Right atrium auricular region (tissue), 2 donors: Measurements from ENCODE around the gene ZNF827. TPM values are rescaled to one million over a fixed set of nuclear protein-coding genes. Genes with fewer than 3 reads are reported as not detected.

Experiments
- DNase-seq: peaks from one replicate; pipeline ENCODE4 v3.0.0-alpha.2; 2019; ENCODE audit warnings: low spot score
- H3K27ac ChIP-seq, 2 donors: fragments of 200-600 bp; sonication (generic); 1 replicate in 1 of 2; 2 replicates in 1 of 2; pipeline ENCODE4 v1.5.1; 2016 to 2019
- H3K27me3 ChIP-seq, 2 donors: fragments of 200-600 bp; sonication (generic); one replicate each; pipeline versions ENCODE4 v1.5.1 to v1.6.0; 2017 to 2019
- H3K36me3 ChIP-seq: fragments of 200-600 bp; sonication (generic); one replicate; pipeline ENCODE4 v1.5.1; 2016
- H3K4me1 ChIP-seq, 2 donors: fragments of 200-600 bp; sonication (generic); one replicate each; pipeline versions ENCODE4 v1.5.1 to v1.6.0; 2017 to 2019
- H3K4me3 ChIP-seq, 2 donors: fragments of 200-600 bp; sonication (generic); 1 replicate in 1 of 2; 2 replicates in 1 of 2; pipeline ENCODE4 v1.5.1; 2017 to 2019; ENCODE audit warnings: mild to moderate bottlenecking in 1 of 2, moderate library complexity in 1 of 2
- H3K9me3 ChIP-seq, 2 donors: fragments of 200-600 bp; sonication (generic); one replicate each; pipeline ENCODE4 v1.5.1; 2019
- CTCF ChIP-seq, 2 donors: fragments of 200-600 bp; sonication (generic); IDR thresholded peaks; one replicate each; pipeline ENCODE4 v1.5.1; 2019; ENCODE audit warnings: antibody characterized with exemption in 2 of 2
- total RNA-seq, 2 donors: library from RNA; depleted of rRNA; stranded (reverse); fragments of >200 nt; gene quantifications; one replicate each; pipeline ENCODE4 v1.1.0, GENCODE V29; 2016

ZNF827 gene
- total RNA-seq, 2 donors from 2014 or later: 8.5 to 16.9 TPM

GRCh38 chr4:145876531-145877180 lies 62.0 kb downstream of the ZNF827 start:
- Histone ChIP-seq H3K27ac (no peak overlapping the region), H3K27me3 (no peaks in the 10 kb centered on the region), H3K4me1 (peaks cover 0 to 23% of the 10 kb centered on the region in 2 donors), H3K36me3 (no peaks in the 10 kb centered on the region), H3K4me3 (no peak overlapping the region), H3K9me3 (no peaks in the 10 kb centered on the region)
- DNase-seq: no peak
- no peak for TF ChIP-seq CTCF (IDR thresholded peaks at IDR 0.05)

GRCh38 chr4:145873901-145874300 lies 64.7 kb downstream of the ZNF827 start:
- DNase-seq: no peak
- Histone ChIP-seq H3K4me1 (peaks cover 0 to 7% of the 10 kb centered on the region in 2 donors), H3K27me3 (no peaks in the 10 kb centered on the region), H3K9me3 (no peaks in the 10 kb centered on the region), H3K27ac (no peak overlapping the region), H3K36me3 (no peaks in the 10 kb centered on the region), H3K4me3 (no peak overlapping the region)
- no peak for TF ChIP-seq CTCF (IDR thresholded peaks at IDR 0.05)

GRCh38 chr4:145871209-145871608 lies 67.4 kb downstream of the ZNF827 start:
- Histone ChIP-seq H3K36me3 (no peaks in the 10 kb centered on the region), H3K4me1 (peaks cover 0 to 2% of the 10 kb centered on the region in 2 donors), H3K9me3 (no peaks in the 10 kb centered on the region), H3K4me3 (no peak overlapping the region), H3K27ac (no peak overlapping the region), H3K27me3 (no peaks in the 10 kb centered on the region)
- TF ChIP-seq CTCF (IDR thresholded peaks at IDR 0.05): no peak
- DNase-seq: no peak

GRCh38 chr4:145870155-145871020 lies 68.2 kb downstream of the ZNF827 start:
- Histone ChIP-seq H3K4me1 (peaks cover 0 to 5% of the 10 kb centered on the region in 2 donors), H3K27ac (no peak overlapping the region), H3K27me3 (no peaks in the 10 kb centered on the region), H3K9me3 (no peaks in the 10 kb centered on the region), H3K4me3 (no peak overlapping the region), H3K36me3 (no peaks in the 10 kb centered on the region)
- DNase-seq: no peak
- no peak for TF ChIP-seq CTCF (IDR thresholded peaks at IDR 0.05)

GRCh38 chr4:145868637-145869409 lies 69.8 kb downstream of the ZNF827 start:
- H3K9me3 ChIP-seq: no peaks in the 10 kb centered on the region
- H3K4me1 ChIP-seq: peaks cover 0 to 7% of the 10 kb centered on the region in 2 donors
- H3K27ac ChIP-seq: no peak overlapping the region
- DNase-seq: no peak
- TF ChIP-seq CTCF (IDR thresholded peaks at IDR 0.05): no peak
- H3K4me3 ChIP-seq: no peak overlapping the region
- no peaks in the 10 kb centered on the region for H3K36me3 ChIP-seq
- no peaks in the 10 kb centered on the region for H3K27me3 ChIP-seq
